Activated naive CD8-positive, alpha-beta T cell treated with anti-CD3 and anti-CD28 coated beads, Interleukin-2, amount 50 U/mL, for 16 hours (primary cell): ENCODE results near the gene HRC.

ENCODE experiments used
- DNase-seq: peaks from one replicate; pipeline ENCODE4 v3.0.0-alpha.2; 2020; ENCODE audit warnings: low read depth, low spot score

The HRC gene

DNA sequence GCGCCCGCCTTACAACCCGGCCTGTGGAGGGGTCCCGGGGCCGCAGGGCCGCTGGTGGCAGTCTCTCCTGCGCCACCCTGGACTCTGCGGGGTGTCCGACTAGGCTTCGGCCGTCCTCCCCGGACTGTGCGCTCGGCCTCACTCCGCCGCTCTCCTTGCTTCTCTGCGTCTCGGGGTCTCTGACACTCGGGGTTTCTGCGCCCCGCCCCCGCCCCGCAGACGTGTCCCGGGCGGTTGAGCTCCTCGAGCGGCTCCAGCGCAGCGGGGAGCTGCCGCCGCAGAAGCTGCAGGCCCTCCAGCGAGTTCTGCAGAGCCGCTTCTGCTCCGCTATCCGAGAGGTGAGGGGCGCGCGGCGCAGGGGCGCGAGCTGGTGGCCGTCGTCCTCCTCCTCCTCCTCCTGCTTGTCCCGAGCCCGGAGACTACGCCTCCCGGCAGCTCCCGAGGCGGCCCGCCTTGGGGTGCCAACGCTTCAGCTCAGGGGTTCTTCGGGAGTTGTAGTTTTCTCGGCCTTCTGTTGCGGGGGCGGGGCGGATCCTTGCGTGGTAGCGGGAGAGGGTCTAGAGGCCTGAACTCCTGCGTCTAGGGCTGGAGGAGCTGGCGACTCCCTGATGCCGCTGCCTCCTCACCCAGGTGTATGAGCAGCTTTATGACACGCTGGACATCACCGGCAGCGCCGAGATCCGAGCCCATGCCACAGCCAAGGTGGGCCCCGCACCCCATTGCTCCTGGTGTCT is 40.4 kb downstream of the HRC start:
- DNase-seq = no peak

DNA sequence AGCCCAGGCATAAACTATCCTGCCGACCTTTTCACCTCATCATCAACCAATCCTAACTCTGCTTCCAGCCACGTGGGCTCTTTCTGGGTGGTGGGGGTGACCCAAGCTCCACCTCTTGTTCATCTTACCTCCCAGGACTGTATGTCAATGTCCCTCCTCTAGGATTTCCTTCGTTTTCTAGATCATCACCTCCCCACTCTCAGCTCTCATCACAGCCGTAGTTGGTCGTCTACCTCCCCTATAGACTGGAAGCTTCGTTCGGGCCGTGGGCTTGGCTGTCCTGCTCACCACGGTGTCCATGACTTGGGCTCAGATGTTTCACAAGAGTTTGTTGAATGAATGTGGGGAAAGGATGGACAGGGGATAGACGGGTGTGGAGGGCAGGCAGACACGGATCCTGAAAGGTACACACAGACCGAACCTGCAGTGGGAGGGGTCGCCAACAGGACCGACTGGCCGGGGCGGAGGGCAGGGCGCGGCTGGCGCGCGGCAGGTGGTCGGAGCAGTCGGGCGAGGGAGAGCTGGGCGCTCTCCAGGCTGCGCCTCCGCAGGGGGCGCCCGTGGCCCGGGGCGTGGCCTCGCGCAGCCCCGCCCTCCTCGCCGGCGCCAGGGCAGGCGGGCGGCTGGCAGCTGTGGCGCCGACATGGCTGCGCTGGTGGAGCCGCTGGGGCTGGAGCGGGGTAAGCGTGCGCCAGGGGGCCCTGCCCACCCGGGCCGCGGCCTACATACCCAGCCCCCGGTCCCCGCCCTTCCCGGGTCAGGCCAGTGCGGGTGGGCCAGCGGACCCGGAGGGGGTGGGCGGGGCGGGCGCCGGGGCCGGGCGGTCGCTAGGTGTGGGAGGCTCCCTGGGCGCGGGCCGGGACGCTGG is 41.2 kb downstream of the HRC start, which contains the start of gene LIN7B:
Gene LIN7B, plus strand, starts transcription at position 609 of the 868 bp plus-strand sequence. Its CDS starts 35 bp downstream, at position 644.
- peak; percentile 35 for DNase-seq

DNA sequence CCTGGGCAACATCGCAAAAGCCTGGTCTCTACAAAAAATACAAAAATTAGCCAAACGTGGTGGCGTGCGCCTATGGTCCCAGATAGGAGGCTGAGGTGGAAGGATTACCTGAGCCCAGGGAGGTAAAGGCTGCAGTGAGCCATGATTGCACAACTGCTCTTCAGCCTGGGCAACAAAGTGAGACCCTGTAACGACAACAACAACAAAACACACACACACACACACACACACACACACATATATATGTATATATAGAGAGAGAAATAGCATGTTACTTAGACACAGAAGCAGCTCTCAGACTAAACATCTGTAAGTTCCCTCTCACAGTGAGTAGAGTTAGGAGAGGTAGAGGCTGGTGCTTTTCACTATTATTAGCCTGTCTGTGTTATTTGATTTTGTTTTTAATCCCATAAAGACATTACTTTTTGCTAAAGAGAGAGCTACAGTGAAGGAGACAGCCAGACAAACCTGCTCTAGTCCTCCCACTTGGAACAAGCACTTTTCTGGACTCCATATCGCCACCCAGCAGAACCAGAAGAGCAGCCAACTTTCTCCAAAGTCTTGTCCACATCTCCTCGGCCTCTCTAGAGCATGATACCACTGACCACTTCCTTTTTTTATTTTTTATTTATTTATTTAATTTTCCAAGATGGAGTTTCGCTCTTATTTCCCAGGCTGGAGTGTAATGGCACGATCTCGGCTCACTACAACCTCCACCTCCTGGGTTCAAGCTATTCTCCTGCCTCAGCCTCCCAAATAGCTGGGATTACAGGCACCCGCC is 43.8 kb downstream of the HRC start:
- no peak for DNase-seq

DNA sequence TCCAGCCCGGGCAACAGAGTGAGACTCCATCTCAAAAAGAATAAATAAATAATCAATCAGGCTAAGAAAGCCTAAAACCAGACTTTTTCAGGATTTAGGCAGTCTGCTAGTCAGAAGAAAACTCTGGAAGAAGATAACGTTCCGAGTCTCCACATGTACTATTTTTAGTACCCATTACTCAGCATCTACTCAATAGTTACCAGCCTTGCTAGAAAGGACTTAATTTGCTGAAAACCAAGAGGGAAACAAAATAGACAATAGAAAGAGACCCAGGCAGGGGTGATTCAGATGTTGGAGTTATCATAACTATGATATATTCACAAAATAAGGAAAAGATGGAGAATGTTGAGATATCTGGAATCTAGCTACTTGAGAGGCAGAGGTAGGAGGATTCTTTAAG is 44.6 kb downstream of the HRC start:
- DNase-seq = no peak

DNA sequence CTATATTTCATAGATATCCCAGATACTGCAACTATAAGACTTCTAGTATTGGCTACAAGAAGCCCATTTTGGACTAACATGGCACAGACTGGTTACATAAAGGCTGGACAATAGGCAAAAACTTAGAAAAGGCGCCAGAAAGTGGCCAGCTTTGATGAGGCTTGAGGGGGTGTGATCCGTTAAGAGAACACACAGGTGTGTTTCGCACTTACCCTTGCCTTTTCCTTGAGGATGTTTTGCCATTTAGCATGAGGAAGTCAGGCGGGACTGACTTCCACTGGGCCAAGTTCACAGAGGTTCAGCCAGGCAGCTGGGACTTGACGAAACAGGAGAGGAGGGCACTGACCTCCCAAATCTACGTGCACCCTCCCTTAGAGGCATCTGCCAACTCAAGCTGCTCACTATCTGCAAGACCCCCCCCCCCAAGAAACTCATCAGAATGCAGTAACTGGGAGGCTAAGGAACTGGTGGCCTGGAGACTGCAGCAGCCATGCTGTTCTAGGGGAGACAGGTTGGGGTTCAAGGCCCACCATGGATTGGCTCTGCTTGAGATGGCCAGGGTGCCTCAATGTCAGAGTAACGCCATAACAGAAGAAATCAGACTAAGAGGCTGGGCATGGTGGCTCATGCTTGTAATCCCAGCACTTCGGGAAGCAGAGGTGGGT is 45.5 kb downstream of the HRC start:
- no peak for DNase-seq

DNA sequence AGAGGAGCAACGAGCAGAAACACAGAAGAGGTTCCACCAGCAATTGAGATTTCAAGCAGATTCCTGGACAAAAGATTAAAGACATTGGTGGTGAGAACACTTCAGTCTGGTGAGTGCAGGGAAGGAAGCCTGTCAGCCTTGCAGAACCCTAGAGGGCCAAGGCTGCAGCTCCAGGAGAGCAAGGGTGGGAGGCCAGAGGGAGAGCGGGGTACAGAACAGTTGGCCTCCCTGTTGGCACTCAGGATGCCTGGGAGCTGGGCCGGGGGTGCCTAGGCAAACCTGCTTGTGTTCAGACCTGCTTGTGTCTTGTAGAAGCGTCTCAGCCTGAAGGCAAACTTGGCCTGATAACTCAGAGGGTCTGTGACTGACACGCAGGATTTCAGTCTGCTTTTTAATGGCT is 46.1 kb downstream of the HRC start:
- no peak for DNase-seq

DNA sequence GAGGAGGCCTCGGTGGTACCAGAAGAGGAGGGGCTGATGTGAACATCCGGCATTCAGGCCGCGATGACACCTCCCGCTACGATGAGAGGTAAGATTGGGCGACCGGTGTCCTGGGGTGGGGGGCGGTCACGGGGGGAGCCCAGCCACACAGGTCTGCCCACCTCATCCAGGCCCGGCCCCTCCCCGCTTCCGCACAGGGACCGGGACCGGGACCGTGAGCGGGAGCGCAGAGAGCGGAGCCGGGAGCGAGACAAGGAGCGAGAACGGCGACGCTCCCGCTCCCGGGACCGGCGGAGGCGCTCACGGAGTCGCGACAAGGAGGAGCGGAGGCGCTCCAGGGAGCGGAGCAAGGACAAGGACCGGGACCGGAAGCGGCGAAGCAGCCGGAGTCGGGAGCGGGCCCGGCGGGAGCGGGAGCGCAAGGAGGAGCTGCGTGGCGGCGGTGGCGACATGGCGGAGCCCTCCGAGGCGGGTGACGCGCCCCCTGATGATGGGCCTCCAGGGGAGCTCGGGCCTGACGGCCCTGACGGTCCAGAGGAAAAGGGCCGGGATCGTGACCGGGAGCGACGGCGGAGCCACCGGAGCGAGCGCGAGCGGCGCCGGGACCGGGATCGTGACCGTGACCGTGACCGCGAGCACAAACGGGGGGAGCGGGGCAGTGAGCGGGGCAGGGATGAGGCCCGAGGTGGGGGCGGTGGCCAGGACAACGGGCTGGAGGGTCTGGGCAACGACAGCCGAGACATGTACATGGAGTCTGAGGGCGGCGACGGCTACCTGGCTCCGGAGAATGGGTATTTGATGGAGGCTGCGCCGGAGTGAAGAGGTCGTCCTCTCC is 47.4 kb downstream of the HRC start:
- no peak for DNase-seq

DNA sequence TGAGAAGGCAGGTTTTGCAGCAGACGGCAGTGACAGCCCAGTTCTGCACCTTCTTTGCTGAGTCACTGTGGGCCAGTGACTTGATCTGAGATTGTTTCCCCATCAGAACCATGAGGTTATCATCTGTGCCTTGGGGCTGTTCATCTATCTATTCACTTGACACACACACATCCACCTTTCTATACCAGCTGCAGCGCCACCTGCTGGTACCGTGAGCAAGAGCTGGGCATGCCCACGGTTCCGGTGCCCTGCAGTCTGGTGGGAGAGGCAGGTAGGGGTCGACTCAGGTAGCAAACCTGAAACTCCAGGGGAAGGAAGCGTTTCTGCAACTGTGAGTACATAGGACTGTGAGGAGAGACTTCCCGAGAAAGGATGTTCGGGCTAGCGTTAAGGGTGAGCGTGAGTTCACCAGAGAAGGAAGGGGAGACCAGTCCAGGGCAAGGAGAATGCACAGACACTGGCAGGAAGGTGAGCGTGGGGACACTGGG is 48.5 kb downstream of the HRC start:
- peak; percentile 40 for DNase-seq

DNA sequence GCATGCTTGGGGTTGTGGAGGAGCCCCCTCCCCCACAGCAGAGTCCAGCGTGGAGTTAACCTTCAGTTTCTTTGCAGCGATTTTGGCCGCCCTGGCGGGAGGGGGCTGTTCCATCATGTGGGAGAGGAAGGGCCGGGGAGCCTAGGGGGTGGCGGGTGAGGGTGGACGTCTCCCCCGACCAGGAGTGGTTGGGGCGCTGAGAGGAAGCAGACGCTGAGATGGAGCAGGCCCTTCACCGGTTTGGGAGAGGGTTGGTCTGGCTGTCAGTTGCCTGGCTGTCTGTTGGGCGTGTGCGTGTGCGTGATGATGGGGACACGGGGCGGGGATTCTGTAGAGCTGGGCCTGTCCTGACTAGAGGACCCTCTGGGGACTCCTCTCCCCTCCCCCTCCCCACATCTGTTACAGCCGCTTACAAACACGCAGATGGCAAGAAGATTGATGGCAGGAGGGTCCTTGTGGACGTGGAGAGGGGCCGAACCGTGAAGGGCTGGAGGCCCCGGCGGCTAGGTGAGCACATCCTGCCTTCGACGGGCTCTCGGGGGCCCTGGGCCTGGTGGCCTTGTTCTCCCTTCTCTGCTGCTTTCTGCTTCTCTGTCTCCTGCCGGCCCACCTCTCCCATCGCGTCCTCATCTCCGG is 50.8 kb downstream of the HRC start:
- DNase-seq = no peak

DNA sequence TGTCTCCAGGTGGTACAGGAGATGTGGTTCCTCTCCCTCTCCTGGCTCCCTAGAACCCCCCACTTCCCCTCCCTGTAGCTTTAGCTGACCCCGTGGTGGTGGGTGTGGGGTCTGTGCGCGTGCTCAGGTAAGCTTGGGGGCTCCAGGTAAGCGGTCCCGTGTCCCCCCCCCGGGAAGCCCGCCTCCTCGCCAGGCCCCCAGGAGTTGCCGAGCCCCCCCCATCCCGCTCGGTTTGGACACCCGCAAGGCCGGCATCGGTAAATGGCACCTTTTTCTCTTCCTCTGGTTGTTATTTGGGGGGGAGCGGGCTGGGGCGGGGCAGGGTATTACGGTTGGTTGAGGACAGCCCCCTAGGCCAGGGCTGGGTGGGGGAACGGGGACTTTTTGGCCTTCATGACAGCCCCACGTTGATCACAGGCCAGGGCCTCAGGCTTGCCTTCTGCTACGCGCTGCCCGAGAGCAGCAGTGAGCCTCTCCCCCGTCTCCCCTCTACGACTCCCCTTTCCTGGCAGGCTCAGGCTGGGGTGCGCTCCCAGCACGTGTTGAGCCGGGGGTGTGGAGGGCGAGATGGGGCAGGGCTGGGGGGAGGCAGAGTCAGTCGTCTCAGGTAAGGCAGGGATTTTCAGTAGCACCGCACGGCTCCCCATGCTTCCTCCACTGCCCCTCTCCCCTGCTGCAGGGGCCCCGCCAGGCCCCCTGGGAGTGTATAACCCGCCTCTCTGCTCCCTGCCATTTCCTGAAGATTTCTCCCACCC is 51.7 kb downstream of the HRC start:
- no peak for DNase-seq

DNA sequence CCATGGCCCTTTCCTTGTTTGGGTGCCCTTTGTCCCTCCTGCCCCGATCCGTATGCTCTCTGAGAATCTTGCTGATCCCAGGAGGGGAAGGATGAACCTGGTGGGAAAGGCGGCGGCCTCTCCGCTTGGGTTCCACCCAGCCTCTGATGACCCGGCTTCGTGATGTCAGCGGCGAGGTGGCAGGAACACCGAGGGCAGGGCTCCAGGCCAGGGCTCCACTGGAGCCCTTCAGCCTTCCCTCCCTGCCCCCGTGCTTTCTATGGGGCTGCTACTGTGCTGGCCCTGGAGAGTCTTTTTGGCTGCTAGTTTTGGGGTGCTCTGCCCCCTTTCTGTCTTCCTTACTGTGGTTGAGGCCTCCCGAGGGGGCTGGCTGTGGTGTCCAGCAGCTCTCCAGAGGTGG is 52.9 kb downstream of the HRC start:
- DNase-seq = no peak
